CD4-positive, alpha-beta T cell treated with Interleukin-1 beta for 1 hour (primary cell): ENCODE results near the gene MCM8.

Experiments used
- DNase-seq, 2 donors: peaks; one replicate each; pipeline ENCODE4 v3.0.0-alpha.2; 2020 to 2022

Gene MCM8

DNA sequence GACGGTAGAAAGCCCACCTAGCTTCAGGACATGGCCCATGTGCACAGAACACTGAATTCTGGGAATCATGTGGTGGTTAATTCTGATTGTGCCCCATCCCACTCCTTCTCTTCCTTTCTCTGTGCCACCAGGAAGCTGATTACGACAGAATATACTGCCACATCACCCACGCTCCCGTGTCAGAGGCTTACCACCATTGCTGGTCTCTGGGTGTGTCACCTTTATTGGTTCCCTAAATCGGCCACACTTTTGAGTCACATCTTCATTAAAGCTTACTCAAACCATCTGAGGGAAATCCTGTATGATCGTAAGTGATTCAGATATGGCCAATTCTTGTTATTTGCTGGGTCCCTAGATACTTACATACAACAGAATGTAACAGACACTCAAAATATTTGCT, 3.2 kb upstream of the MCM8 start:
- DNase-seq, result peak; percentile 17 to 69

DNA sequence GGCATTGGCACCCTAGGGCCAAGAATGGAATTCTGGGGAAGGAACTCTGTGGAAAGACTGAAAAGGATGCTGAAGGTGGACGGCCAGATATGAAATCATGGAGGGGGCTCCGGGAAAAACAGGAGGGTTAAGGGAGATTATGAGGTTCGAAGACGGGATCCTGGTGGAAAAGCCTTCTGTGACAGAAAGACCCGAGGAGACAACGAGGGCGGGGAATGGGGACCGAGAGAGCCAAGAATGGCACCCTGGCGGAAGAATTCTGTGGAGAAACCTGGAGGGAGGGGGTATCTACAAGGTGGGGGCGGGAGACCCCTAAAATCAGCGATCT, 545 bp upstream of the MCM8 start:
- no peak for DNase-seq

- no peak for DNase-seq
Measured at GRCh38 chr20:5967469-5967868, 17.0 kb downstream of the MCM8 start.

DNA sequence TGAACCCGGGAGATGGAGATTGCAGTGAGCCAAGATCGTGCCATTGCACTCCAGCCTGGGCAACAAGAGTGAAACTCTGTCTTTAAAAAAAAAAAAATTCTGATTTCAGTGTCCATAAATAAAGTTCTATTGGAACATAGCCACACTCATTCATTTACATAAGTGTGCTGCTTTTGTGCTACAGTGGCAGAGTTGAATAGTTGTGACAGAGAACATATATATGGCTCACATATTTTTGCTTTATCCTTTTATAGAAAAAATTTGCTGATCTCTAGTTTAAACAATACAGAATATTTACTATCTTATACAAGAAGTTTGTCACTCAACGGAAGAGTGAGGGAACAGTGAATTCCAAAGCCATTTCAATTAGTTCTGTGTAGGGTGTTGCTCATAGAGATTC, 18.0 kb downstream of the MCM8 start:
- no peak for DNase-seq

GRCh38 chr20:5969348-5969935, 19.0 kb downstream of the MCM8 start:
- DNase-seq, result no peak

- DNase-seq, result no peak
Measured at GRCh38 chr20:5969940-5970339, 19.5 kb downstream of the MCM8 start.

DNA sequence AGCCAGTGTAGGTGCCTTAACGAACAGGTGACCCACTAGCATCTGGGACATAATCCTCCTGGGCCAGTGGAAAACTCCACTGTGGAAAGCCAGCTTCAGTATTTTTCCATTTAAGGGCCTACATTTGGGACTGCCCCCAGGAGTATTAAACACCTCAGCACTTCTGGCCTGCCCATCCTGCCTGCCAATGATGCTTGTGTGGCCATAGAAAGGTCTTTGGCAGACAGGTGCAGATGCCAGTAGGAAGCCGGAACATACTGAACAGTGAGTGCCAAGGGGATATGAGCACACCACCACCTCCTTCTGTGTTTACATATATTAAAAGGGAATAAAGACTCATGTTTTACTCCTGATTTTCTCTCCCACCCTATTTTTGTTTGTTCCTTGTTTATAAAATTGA, 19.9 kb downstream of the MCM8 start:
- DNase-seq, result no peak

DNA sequence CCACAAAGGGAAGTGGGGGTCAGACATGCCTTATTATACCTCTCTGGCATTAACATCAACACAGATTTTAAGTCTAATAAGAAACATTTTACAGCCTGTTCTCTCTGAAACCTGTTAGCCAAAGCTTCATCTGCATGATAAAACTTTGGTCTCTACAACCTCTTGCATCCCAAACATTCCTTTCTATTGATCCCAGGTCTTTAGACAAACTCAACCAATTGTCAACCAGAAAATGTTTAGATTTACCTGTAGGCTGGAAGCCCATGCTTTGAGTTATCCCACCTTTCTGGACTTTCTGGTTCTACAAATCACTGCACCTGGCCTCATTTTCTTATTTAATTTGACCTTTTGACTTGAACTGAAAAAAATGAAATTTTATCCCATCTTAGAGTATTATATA, 20.8 kb downstream of the MCM8 start:
- DNase-seq, result no peak

- no peak for DNase-seq
Measured at GRCh38 chr20:5973172-5973571, 22.7 kb downstream of the MCM8 start.

- no peak for DNase-seq
Measured at GRCh38 chr20:5973971-5974370, 23.5 kb downstream of the MCM8 start.

DNA sequence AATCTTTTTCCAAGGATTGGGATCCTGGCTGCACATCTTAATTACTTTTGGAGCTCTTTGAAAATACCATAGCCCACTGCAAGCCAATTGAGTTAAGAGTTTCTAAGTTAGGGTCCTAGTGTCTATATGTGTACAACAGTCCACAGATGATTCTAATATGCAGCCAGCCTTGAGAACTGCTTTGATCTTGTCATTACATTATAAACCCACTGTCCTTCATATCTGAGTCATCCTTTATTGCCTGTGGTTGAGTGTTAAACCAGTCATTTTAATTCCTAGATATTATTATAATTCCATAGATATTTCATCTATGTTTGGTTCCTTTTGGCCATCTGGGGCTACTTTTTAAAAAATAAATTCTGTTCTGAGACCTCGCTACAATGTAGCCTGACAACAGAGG, 24.1 kb downstream of the MCM8 start:
- DNase-seq, result no peak

- no peak for DNase-seq
Measured at GRCh38 chr20:5975778-5976177, 25.3 kb downstream of the MCM8 start.

DNA sequence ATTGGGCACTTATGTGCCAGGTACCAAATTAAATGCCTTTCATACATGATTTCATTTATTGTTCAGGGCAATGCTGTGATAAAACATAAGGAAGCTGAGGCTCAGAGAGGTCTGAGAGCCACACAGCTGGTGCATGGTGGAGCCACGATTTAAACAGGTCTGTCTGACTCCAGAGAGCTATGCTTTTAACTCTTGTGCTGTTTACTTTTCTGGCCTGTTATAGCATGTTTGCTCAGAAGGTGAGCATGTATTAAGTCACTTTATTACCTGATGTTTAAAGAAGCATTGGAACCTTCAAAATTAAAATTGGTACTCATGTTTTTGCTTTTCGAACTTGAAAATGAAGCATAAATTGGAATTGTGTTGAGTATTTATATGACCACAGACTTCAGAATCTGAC, 26.8 kb downstream of the MCM8 start:
- DNase-seq, result no peak

- no peak for DNase-seq
Measured at GRCh38 chr20:5977975-5978374, 27.5 kb downstream of the MCM8 start.

DNA sequence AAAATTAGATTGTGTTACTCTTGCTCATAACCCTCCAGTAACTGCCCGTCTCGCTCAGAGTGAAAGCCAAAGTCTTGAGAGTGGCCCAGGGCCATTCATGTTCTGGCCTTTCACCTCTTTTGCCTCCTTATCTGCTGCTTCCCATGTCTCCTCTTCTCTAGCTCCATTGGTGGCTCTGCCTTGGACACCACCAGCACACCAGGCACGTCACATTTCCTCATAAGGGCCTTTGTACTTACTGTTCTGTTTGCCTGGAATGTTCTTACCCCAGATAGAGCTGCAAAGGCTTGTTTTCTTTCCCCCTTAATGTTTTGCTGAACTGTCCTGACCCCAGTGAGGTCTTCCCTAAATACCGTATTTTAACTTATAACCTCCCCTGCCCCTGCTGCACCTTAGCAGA, 29.3 kb downstream of the MCM8 start:
- DNase-seq, result no peak

- DNase-seq, result no peak
Measured at GRCh38 chr20:5980720-5981538, 30.5 kb downstream of the MCM8 start.

- no peak for DNase-seq
Measured at GRCh38 chr20:5987383-5987782, 36.9 kb downstream of the MCM8 start.

- no peak for DNase-seq
Measured at GRCh38 chr20:5989539-5989938, 39.1 kb downstream of the MCM8 start.

GRCh38 chr20:5990946-5991345, 40.5 kb downstream of the MCM8 start:
- no peak for DNase-seq

DNA sequence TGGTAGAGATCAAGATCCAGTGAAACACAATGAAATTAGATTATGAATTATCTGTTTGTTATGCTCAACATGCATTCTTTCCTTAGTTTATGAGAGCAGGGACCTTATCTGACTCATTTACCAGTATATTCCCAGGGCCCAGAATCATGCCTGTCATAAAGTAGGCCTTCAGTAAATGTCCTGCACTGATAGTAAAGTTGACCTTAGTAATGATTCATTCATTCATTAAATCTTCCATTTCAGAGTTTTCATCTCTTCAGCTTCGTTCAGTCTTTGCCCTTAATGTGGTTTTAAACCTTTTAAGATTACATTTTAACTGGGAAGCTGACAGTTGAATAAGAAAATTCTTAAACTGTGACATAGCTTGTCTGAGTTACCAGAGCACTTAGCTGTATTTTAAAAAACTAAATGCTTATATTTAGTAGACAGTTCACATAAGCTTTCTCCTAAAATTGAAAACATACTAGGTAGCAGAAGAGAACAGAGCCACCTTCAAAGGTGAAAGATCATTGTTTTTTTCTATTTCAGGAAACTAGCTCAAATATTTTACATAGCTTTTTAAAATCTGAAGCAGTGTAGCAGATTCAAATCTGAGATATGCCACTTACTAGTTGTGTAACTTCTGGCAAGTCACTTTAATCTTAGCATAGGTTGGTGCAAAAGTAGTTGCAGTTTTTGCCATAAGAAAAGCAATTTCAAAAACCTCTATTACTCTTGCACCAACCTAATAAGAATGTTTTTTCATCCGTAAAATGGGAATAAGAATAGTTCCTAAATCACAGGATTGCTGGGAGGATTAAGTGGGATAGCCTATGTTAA, 41.4 kb downstream of the MCM8 start:
- no peak for DNase-seq

DNA sequence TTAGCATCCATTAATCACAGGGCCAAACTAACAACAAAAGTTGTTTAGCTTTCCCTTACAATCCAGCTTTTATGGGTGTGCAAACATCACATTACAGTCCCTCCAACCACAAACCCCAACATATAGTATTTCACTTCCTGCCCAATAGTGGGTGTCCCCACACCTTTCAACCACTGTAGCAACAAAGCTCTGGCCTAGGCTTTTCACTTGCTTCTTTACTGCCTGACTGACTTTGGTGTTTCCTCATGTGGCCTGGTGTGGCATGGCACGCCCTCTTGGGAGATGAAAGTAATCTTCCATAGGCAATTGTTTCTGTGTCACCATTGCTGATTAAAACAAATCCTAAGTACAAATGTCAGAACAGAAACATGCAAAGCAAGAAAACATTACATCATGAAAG, 46.3 kb downstream of the MCM8 start:
- peak; percentile 44 to 69 for DNase-seq

- DNase-seq, result no peak
Measured at GRCh38 chr20:5999783-6000182, 49.3 kb downstream of the MCM8 start.

DNA sequence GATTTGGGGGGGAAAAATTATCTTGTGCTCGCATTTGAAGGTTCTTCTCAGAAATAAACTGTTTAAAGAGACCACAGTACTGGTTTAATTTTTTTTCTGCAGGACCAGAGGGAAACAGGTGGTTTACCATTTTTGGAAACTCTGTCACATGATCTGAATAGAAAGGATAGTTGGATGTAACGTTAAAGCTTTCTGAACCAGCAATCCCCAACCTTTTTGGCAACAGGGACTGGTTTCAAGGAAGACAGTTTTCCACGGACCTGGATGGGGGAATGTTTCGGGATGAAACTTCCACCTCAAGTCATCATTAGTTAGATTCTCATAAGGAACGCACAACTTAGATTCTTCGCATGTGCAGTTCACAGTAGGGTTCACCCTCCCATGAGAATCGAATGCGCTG, 50.4 kb downstream of the MCM8 start:
- no peak for DNase-seq

GRCh38 chr20:6006603-6006949, 56.1 kb downstream of the MCM8 start:
- DNase-seq, result no peak
